H1 (cell line): ENCODE data around the gene LITAFD. TPM values are rescaled to one million over a fixed set of nuclear protein-coding genes. Genes with fewer than 3 reads are reported as not detected.

Experiments
- CTCF ChIA-PET: fragments of 300-600 bp; sonication (Branson Sonifier 250); formaldehyde crosslinking; loops from one replicate; lab custom pipeline; 2021; ENCODE audit not compliant: partially characterized antibody; lab: Charles Lee
- POLR2A ChIA-PET: fragments of 300-600 bp; sonication (Branson Sonifier 250); formaldehyde crosslinking; loops from one replicate; lab custom pipeline; 2021; ENCODE audit warnings: inconsistent platforms; ENCODE audit not compliant: partially characterized antibody; lab: Charles Lee
- DNase-seq, 2 experiments: peaks; one replicate each; pipeline versions ENCODE4 v3.0.0 to v3.0.0-alpha.2; 2010 to 2022; ENCODE audit warnings: low spot score in 2 of 2, low read depth in 1 of 2, mixed read lengths in 1 of 2
- FAIRE-seq: peaks from 2 replicates; lab custom pipeline; 2011; peaks lifted over from hg19 to GRCh38; lab: Jason Lieb, UNC
- H2AFZ ChIP-seq: 2 replicates; pipeline ENCODE4 v1.8.1; 2012; ENCODE audit warnings: low read length, inconsistent platforms
- H2AK5ac ChIP-seq: 2 replicates; pipeline ENCODE4 v1.6.1; 2013; ENCODE audit warnings: low read depth, low read length
- H2BK120ac ChIP-seq: replicated peaks from 2 replicates; pipeline ENCODE3; 2013; ENCODE audit warnings: low read depth, low read length, inconsistent platforms
- H2BK12ac ChIP-seq: 2 replicates; pipeline ENCODE4 v1.6.1; 2013; ENCODE audit warnings: low read depth, low read length
- H2BK15ac ChIP-seq: 2 replicates; pipeline ENCODE4 v1.6.1; 2013; ENCODE audit warnings: low read length
- H2BK20ac ChIP-seq: 2 replicates; pipeline ENCODE4 v1.6.1; 2013; ENCODE audit warnings: low read length
- H2BK5ac ChIP-seq: 2 replicates; pipeline ENCODE4 v1.6.1; 2013; ENCODE audit warnings: low read depth, low read length
- H3K14ac ChIP-seq: 2 replicates; pipeline ENCODE4 v1.6.1; 2013; ENCODE audit warnings: inconsistent platforms; ENCODE audit not compliant: insufficient read length
- H3K18ac ChIP-seq: 2 replicates; pipeline ENCODE4 v1.6.1; 2013; ENCODE audit warnings: low read length; ENCODE audit errors: extremely low read depth
- H3K23ac ChIP-seq: 2 replicates; pipeline ENCODE4 v1.6.1; 2013; ENCODE audit warnings: inconsistent platforms; ENCODE audit not compliant: insufficient read length
- H3K23me2 ChIP-seq: 2 replicates; pipeline ENCODE4 v1.6.1; 2013; ENCODE audit warnings: low read depth, low read length
- H3K27ac ChIP-seq: 2 replicates; pipeline ENCODE4 v1.6.1; 2011; ENCODE audit warnings: low read depth, low read length, inconsistent platforms
- H3K27me3 ChIP-seq, 4 experiments: replicated peaks in 1 of 4; 1 replicate in 1 of 4; 2 replicates in 3 of 4; pipeline versions ENCODE4 v1.6.1 to v1.8.1; 2011 to 2013; ENCODE audit warnings: low read length in 3 of 4, mild to moderate bottlenecking in 3 of 4, inconsistent platforms in 2 of 4, mixed read lengths in 2 of 4, moderate library complexity in 1 of 4; ENCODE audit not compliant: control insufficient read depth in 3 of 4, insufficient read depth in 3 of 4; ENCODE audit errors: extremely low read depth in 1 of 4
- H3K36me3 ChIP-seq, 4 experiments: 2 replicates each; pipeline versions ENCODE4 v1.6.1 to v1.8.1; 2011 to 2013; ENCODE audit warnings: mild to moderate bottlenecking in 4 of 4, low read length in 3 of 4, moderate library complexity in 2 of 4, control low read depth in 1 of 4, inconsistent platforms in 1 of 4; ENCODE audit not compliant: insufficient read depth in 4 of 4, control insufficient read depth in 2 of 4
- H3K4ac ChIP-seq: replicated peaks from 2 replicates; pipeline ENCODE3; 2013; ENCODE audit warnings: low read length, low read depth, mixed read lengths, inconsistent platforms; ENCODE audit not compliant: insufficient read length
- H3K4me1 ChIP-seq, 4 experiments: replicated peaks in 1 of 4; 1 replicate in 1 of 4; 2 replicates in 3 of 4; pipeline versions ENCODE4 v1.6.1 to v1.8.1; 2011 to 2013; ENCODE audit warnings: low read length in 3 of 4, inconsistent platforms in 2 of 4, mixed read lengths in 1 of 4; ENCODE audit not compliant: insufficient read depth in 4 of 4, control insufficient read depth in 3 of 4
- H3K4me2 ChIP-seq, 2 experiments: 2 replicates each; pipeline versions ENCODE4 v1.6.1 to v1.8.1; 2011 to 2013; ENCODE audit warnings: low read depth in 2 of 2, low read length in 2 of 2, control low read depth in 1 of 2, inconsistent platforms in 1 of 2, mild to moderate bottlenecking in 1 of 2; ENCODE audit not compliant: insufficient read depth in 1 of 2
- H3K4me3 ChIP-seq, 4 experiments: fragments of 200-600, 300-600 bp in 1 of 4; sonication (generic), shearing (Covaris generic), sonication (Bioruptor Twin) in 1 of 4; 2 replicates each; pipeline versions ENCODE4 v1.5.1 to v1.8.1; 2011 to 2016; ENCODE audit warnings: low read length in 4 of 4, low read depth in 3 of 4, control low read depth in 2 of 4, inconsistent platforms in 2 of 4, mild to moderate bottlenecking in 2 of 4, mixed read lengths in 1 of 4, moderate library complexity in 1 of 4; ENCODE audit not compliant: insufficient read depth in 2 of 4; ENCODE audit errors: extremely low read depth in 1 of 4
- H3K56ac ChIP-seq: replicated peaks from 2 replicates; pipeline ENCODE3; 2013; ENCODE audit warnings: low read depth, mild to moderate bottlenecking, mixed read lengths, low read length, inconsistent platforms; ENCODE audit not compliant: insufficient read length
- H3K79me1 ChIP-seq: 2 replicates; pipeline ENCODE4 v1.6.1; 2013; ENCODE audit warnings: low read depth, low read length, control low read depth
- H3K79me2 ChIP-seq, 2 experiments: 2 replicates each; pipeline versions ENCODE4 v1.6.1 to v1.8.1; 2012 to 2013; ENCODE audit warnings: low read length in 2 of 2, mild to moderate bottlenecking in 2 of 2, inconsistent platforms in 1 of 2; ENCODE audit not compliant: insufficient read depth in 2 of 2, control insufficient read depth in 1 of 2
- H3K9ac ChIP-seq, 4 experiments: replicated peaks in 1 of 4; 1 replicate in 1 of 4; 2 replicates in 3 of 4; pipeline versions ENCODE4 v1.6.1 to v1.8.1; 2011 to 2013; ENCODE audit warnings: low read depth in 3 of 4, low read length in 3 of 4, control low read depth in 2 of 4, mild to moderate bottlenecking in 2 of 4, moderate library complexity in 2 of 4, inconsistent platforms in 1 of 4; ENCODE audit errors: extremely low read depth in 1 of 4
- H3K9me3 ChIP-seq, 2 experiments: 2 replicates each; pipeline versions ENCODE4 v1.6.1 to v1.8.1; 2012 to 2013; ENCODE audit warnings: mild to moderate bottlenecking in 2 of 2, moderate library complexity in 2 of 2, control low read depth in 1 of 2, inconsistent platforms in 1 of 2, low read depth in 1 of 2, low read length in 1 of 2, mixed read lengths in 1 of 2; ENCODE audit not compliant: insufficient read depth in 2 of 2
- H4K20me1 ChIP-seq, 2 experiments: replicated peaks in 1 of 2; 2 replicates each; pipeline versions ENCODE3 to v1.8.1; 2011 to 2013; ENCODE audit warnings: inconsistent platforms in 2 of 2, low read length in 2 of 2, mild to moderate bottlenecking in 1 of 2; ENCODE audit not compliant: insufficient read depth in 2 of 2, control insufficient read depth in 1 of 2
- H4K5ac ChIP-seq: 2 replicates; pipeline ENCODE4 v1.6.1; 2013; ENCODE audit warnings: low read length, low read depth, mixed read lengths, inconsistent platforms; ENCODE audit not compliant: insufficient read length
- H4K8ac ChIP-seq: 2 replicates; pipeline ENCODE4 v1.8.0; 2013; ENCODE audit warnings: mild to moderate bottlenecking, moderate library complexity, low read length, inconsistent platforms; ENCODE audit not compliant: insufficient read depth; ENCODE audit errors: extremely low read depth
- H4K91ac ChIP-seq: replicated peaks from 2 replicates; pipeline ENCODE3; 2013; ENCODE audit warnings: low read length, mixed read lengths, inconsistent platforms; ENCODE audit not compliant: insufficient read length
- FOSL1 ChIP-seq: IDR thresholded peaks from 2 replicates; pipeline ENCODE4 v1.6.1; 2011; ENCODE audit warnings: mild to moderate bottlenecking, low read depth, low read length, moderate library complexity; ENCODE audit not compliant: insufficient read depth
- SAP30 ChIP-seq: fragments of 300-600 bp; sonication (generic); IDR thresholded peaks from 2 replicates; pipeline ENCODE4 v1.7.1; 2012; ENCODE audit warnings: low read length, moderate library complexity, mild to moderate bottlenecking, inconsistent platforms; ENCODE audit not compliant: insufficient read depth, insufficient replicate concordance
- SIN3A ChIP-seq, 2 experiments: IDR thresholded peaks in 1 of 2; conservative IDR thresholded peaks in 1 of 2; 2 replicates each; pipeline ENCODE4 v1.6.1; 2011 to 2012; ENCODE audit warnings: low read length in 2 of 2, improper control_type of control experiment in 1 of 2, low read depth in 1 of 2, mild to moderate bottlenecking in 1 of 2
- WGBS, 2 experiments: shearing (Covaris generic) in 1 of 2; methylation state at CpG; one replicate each; pipeline versions ENCODE4 v1.1.6 to v1.1.7; 2013 to 2015; ENCODE audit warnings: low lambda C conversion rate in 2 of 2, mixed read lengths in 2 of 2, inconsistent platforms in 1 of 2, low coverage in 1 of 2, missing lambda C conversion rate in 1 of 2; ENCODE audit not compliant: insufficient replicate concordance in 2 of 2, insufficient coverage in 1 of 2, insufficient read length in 1 of 2; ENCODE audit errors: extremely low coverage in 1 of 2, missing lambda C conversion rate in 1 of 2; 5-methylcytosine and 5-hydroxymethylcytosine counted together
- polyA plus RNA-seq, 7 experiments: library from polyadenylated mRNA; depleted of rRNA in 3 of 7; stranded (reverse) in 5 of 7; unstranded in 2 of 7; fragments of >200 nt in 5 of 7; fragments of 200-250 nt in 2 of 7; gene quantifications; 1 replicate in 5 of 7; 2 replicates in 1 of 7; 4 replicates in 1 of 7; pipeline versions ENCODE4 v1.2.1 to v1.2.3, GENCODE V29; 2011 to 2013; ENCODE audit warnings: missing spikeins in 2 of 7, mixed read lengths in 2 of 7
- total RNA-seq: library from RNA; stranded (reverse); fragmentation: NEBNext Ultra II Directional; extraction: Animal tissue kit (Norgen Biotek cat#: 25700); gene quantifications from 2 replicates; pipeline ENCODE4 v1.2.1, GENCODE V29; 2021

Gene LITAFD
- total and polyA plus RNA-seq, 2 of the 8 experiments (the other 6 are each of a cell fraction or from before 2014, with no cell fraction given), result not detected

DNA sequence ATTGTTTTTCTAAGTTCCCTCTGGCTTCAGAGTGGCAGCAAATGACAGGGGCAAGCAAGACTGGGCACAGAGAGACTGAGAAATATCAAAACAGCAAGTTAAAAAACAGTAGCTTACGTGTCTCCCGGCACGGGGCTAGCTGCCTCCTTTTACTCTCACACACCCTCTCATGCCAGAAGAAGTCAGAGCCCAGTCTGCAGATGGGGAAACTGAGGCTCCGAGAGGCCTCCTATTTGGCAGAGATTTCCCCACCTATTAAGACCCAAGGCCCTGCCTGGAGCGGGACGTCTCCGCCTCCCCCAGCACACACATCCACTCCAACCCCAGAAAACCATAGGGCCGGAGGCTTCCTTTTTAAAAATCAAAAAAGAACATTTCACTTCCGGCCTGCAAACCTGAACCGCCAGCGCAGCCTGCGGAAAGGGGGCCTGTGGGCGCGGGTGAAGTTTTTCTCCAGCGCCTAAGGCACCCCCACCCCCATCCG lies 14.2 kb upstream of the LITAFD start:
- Histone ChIP-seq H2AFZ (no peak overlapping the region), H3K27ac (peak overlapping the region; percentile 24; the same call in 1 of the 2 replicates), H3K4me1 (peaks cover 22 to 34% (median 32%) of the 10 kb centered on the region in 4 experiments), H2BK15ac (0 out of 2 replicates have a peak overlapping the region, but pooled peaks have one; percentile 29), H3K9me3 (no peaks in the 10 kb centered on the region), H4K20me1 (peaks cover 17 to 30% of the 10 kb centered on the region in 2 experiments), H3K23me2 (peaks cover 23% of the 10 kb centered on the region), H3K4me2 (peak overlapping the region; percentile 91 to 99), H2BK20ac (no peak overlapping the region), H2BK12ac (peak overlapping the region; percentile 84; the same call in 1 of the 2 replicates), H2BK120ac (no peak overlapping the region), H3K79me1 (peaks cover 17% of the 10 kb centered on the region), H3K9ac (peak overlapping the region; percentile 70 to 94 (median 75)), H4K8ac (no peak overlapping the region), H3K23ac (no peak overlapping the region), H3K14ac (no peak overlapping the region), H3K27me3 (no peaks in the 10 kb centered on the region), H2AK5ac (no peak overlapping the region), H4K5ac (peak overlapping the region; percentile 26), H3K4ac (peak overlapping the region; percentile 79), H4K91ac (no peak overlapping the region), H2BK5ac (peak overlapping the region; percentile 83; the same call in 1 of the 2 replicates), H3K18ac (peak overlapping the region; percentile 93), H3K4me3 (peak overlapping the region; percentile 74 to 92 (median 78)), H3K56ac (peak overlapping the region; percentile 74), H3K36me3 (peaks cover 0 to 14% (median 4%) of the 10 kb centered on the region in 4 experiments; a peak in 4 of 8 replicates), H3K79me2 (peaks cover 27 to 48% of the 10 kb centered on the region in 2 experiments)
- DNase-seq, result no peak
- no peak for FAIRE-seq
- TF ChIP-seq SIN3A (conservative IDR thresholded peaks at IDR 0.05 in 1 of 2, IDR thresholded peaks at IDR 0.05 in 1 of 2; ENCODE audit: low read depth in 1 of 2, low read length in 2 of 2), result peak in 1 of 2 experiments; percentile 25; a peak in 1 of 4 replicates
- no peak for TF ChIP-seq SAP30
- no peak for TF ChIP-seq FOSL1
- WGBS, 2 experiments, result 2% methylated on average over 15 of the region's 16 CpGs; no CpG with 5 or more reads in 1 of the 2 experiments
- ChIA-PET CTCF (interaction anchor here (1.4 to 10.5 kb wide), 4 partner anchors 8 to 141 kb away, joined by 3 to 90 read pairs (median 28); partner anchors contain the start of gene LITAFD), POLR2A (interaction anchor here (1.3 to 29.1 kb wide), 6 partner anchors 6 to 224 kb away, joined by 3 to 456 read pairs (median 16); partner anchors contain the start of genes CARHSP1, HAPSTR1 and LITAFD)
